Chondrocyte (in vitro differentiated cells): ENCODE measurements around the gene MYO5B. TPM values are rescaled to one million over a fixed set of nuclear protein-coding genes. Genes with fewer than 3 reads are reported as not detected.
A peak's percentile ranks its signal among the peaks of the same experiment; 100 is the strongest.
"Not testable (repeated sequence)": the region's sequence is repeated elsewhere in the genome, so short reads cannot be mapped to it uniquely, and the experiment has no call there.

ENCODE experiments used
- DNase-seq: peaks from one replicate; pipeline ENCODE4 v3.0.0; 2021; ENCODE audit warnings: mixed read lengths, low spot score
- H3K27ac Mint-ChIP-seq: one replicate; pipeline ENCODE4 v1.8.0; 2021; ENCODE audit warnings: mild to moderate bottlenecking, moderate library complexity, mixed read lengths; ENCODE audit not compliant: unreplicated experiment
- H3K27me3 Mint-ChIP-seq: 2 replicates; pipeline ENCODE4 v1.8.0; 2021; ENCODE audit warnings: low read depth, mixed read lengths
- H3K36me3 Mint-ChIP-seq: 2 replicates; pipeline ENCODE4 v1.8.0; 2021; ENCODE audit warnings: low read depth, mixed read lengths
- H3K4me1 Mint-ChIP-seq: 2 replicates; pipeline ENCODE4 v1.8.0; 2021; ENCODE audit warnings: low read depth, mild to moderate bottlenecking, mixed read lengths
- H3K4me3 Mint-ChIP-seq: one replicate; pipeline ENCODE4 v1.8.0; 2021; ENCODE audit warnings: mild to moderate bottlenecking, moderate library complexity, mixed read lengths; ENCODE audit not compliant: unreplicated experiment
- H3K9me3 Mint-ChIP-seq: 2 replicates; pipeline ENCODE4 v1.8.0; 2021; ENCODE audit warnings: low read depth, mixed read lengths
- CTCF ChIP-seq: fragments of 200-600 bp; sonication (generic); IDR thresholded peaks from 2 replicates; pipeline ENCODE4 v1.5.0; 2021; ENCODE audit warnings: antibody characterized with exemption, mild to moderate bottlenecking, moderate library complexity
- microRNA-seq: library from miRNA; unstranded; fragments of <30 nt; microRNA quantifications from one replicate; pipeline ENCODE4 v1.2.0, GENCODE V29; 2020; ENCODE audit warnings: borderline number of aligned reads
- total RNA-seq: library from RNA; stranded (reverse); gene quantifications from 3 replicates; pipeline ENCODE4 v1.2.1, GENCODE V29; 2021

The MYO5B gene
- total RNA-seq, 1 donor from 2014 or later = 0.97 TPM

GRCh38 chr18:49786019-49786720, 408.8 kb downstream of the MYO5B start:
- no peak for TF ChIP-seq CTCF
- Mint-ChIP-seq H3K4me3 (no peak overlapping the region), H3K27me3 (no peaks in the 10 kb centered on the region), H3K27ac (no peak overlapping the region), H3K9me3 (no peaks in the 10 kb centered on the region), H3K36me3 (peaks cover 36% of the 10 kb centered on the region), H3K4me1 (peaks cover 18% of the 10 kb centered on the region)
- no peak for DNase-seq

- no peak for DNase-seq
- Mint-ChIP-seq H3K9me3 (peaks cover 3% of the 10 kb centered on the region), H3K27me3 (no peaks in the 10 kb centered on the region), H3K27ac (no peak overlapping the region), H3K36me3 (peaks cover 35% of the 10 kb centered on the region), H3K4me3 (no peak overlapping the region), H3K4me1 (peaks cover 18% of the 10 kb centered on the region)
- peak; percentile 75 for TF ChIP-seq CTCF
Measured at GRCh38 chr18:49784427-49785185, 410.3 kb downstream of the MYO5B start.

- DNase-seq, H3K4me3 Mint-ChIP-seq, H3K9me3 Mint-ChIP-seq, H3K27me3 Mint-ChIP-seq, H3K4me1 Mint-ChIP-seq: not testable (repeated sequence)
- peaks cover 44% of the 10 kb centered on the region for H3K36me3 Mint-ChIP-seq
- H3K27ac Mint-ChIP-seq = peak overlapping the region; percentile 73
Measured at GRCh38 chr18:49783631-49784030, 411.3 kb downstream of the MYO5B start.

- no peaks in the 10 kb centered on the region for H3K27me3 Mint-ChIP-seq
- no peak overlapping the region for H3K27ac Mint-ChIP-seq
- no peak for DNase-seq
- TF ChIP-seq CTCF = no peak
- peaks cover 53% of the 10 kb centered on the region for H3K36me3 Mint-ChIP-seq
- H3K4me1 Mint-ChIP-seq = no peaks in the 10 kb centered on the region
- peaks cover 27% of the 10 kb centered on the region for H3K9me3 Mint-ChIP-seq
- no peak overlapping the region for H3K4me3 Mint-ChIP-seq
Measured at GRCh38 chr18:49778826-49779465, 416.0 kb downstream of the MYO5B start.

Small RNAs within 50 kb of the gene (microRNA-seq; reads per million reads assigned to microRNA genes)
- not detected for gene MIR4320

Other genes with a start within 250 kb of the MYO5B start
- gene CFAP53, start 71.3 kb upstream of the MYO5B start, total RNA-seq = 0.17 to 0.26 TPM in 2 of 3 replicates, not detected in the other
- 60.3 to 68.4 TPM (median 62.0 TPM) in 3 replicates for gene MBD1, start 86.4 kb upstream of the MYO5B start, total RNA-seq
- 47.6 to 60.3 TPM (median 59.2 TPM) in 3 replicates for gene CXXC1, start 92.5 kb upstream of the MYO5B start, total RNA-seq
- gene SKA1, start 179.9 kb upstream of the MYO5B start, total RNA-seq = 3.7 to 4.7 TPM (median 4.3 TPM) in 3 replicates